Trophoblast cell (in vitro differentiated cells and primary cell): ENCODE data around the gene REEP1.
A peak's percentile ranks its signal among the peaks of the same experiment; 100 is the strongest.

ENCODE experiments used
- DNase-seq, 2 donors: peaks; one replicate each; pipeline ENCODE4 v3.0.0-alpha.2; 2016
- H2AFZ ChIP-seq: 2 replicates; pipeline ENCODE4 v1.6.1; 2013; ENCODE audit warnings: low read length, moderate library complexity, mild to moderate bottlenecking; ENCODE audit not compliant: insufficient read depth, poor library complexity
- H2AK5ac ChIP-seq: 2 replicates; pipeline ENCODE4 v1.6.1; 2013; ENCODE audit warnings: mild to moderate bottlenecking, low read length
- H2BK120ac ChIP-seq: 2 replicates; pipeline ENCODE4 v1.6.1; 2013; ENCODE audit warnings: low read length, mild to moderate bottlenecking, moderate library complexity; ENCODE audit not compliant: insufficient read depth, poor library complexity
- H2BK12ac ChIP-seq: 2 replicates; pipeline ENCODE4 v1.6.1; 2013; ENCODE audit warnings: mild to moderate bottlenecking, low read length, moderate library complexity
- H2BK5ac ChIP-seq: 2 replicates; pipeline ENCODE4 v1.6.1; 2013; ENCODE audit warnings: low read length, low read depth, moderate library complexity, mild to moderate bottlenecking; ENCODE audit not compliant: poor library complexity
- H3K14ac ChIP-seq: 2 replicates; pipeline ENCODE4 v1.6.1; 2013; ENCODE audit warnings: mild to moderate bottlenecking, low read length
- H3K18ac ChIP-seq: 2 replicates; pipeline ENCODE4 v1.6.1; 2013; ENCODE audit warnings: mild to moderate bottlenecking, low read length
- H3K23ac ChIP-seq: 2 replicates; pipeline ENCODE4 v1.6.1; 2013; ENCODE audit warnings: low read length
- H3K27ac ChIP-seq: 2 replicates; pipeline ENCODE4 v1.5.1; 2013; ENCODE audit warnings: low read depth, mild to moderate bottlenecking, inconsistent platforms, low read length, moderate library complexity
- H3K27me3 ChIP-seq: 2 replicates; pipeline ENCODE4 v1.6.1; 2013; ENCODE audit warnings: inconsistent platforms, mild to moderate bottlenecking, low read length, moderate library complexity; ENCODE audit not compliant: insufficient read depth
- H3K36me3 ChIP-seq, 2 experiments: 1 replicate in 1 of 2; 2 replicates in 1 of 2; pipeline ENCODE4 v1.6.1; 2013; ENCODE audit warnings: low read length in 2 of 2, mild to moderate bottlenecking in 2 of 2, moderate library complexity in 1 of 2; ENCODE audit not compliant: insufficient read depth in 2 of 2, control insufficient read depth in 1 of 2
- H3K4ac ChIP-seq: 2 replicates; pipeline ENCODE4 v1.6.1; 2013; ENCODE audit warnings: low read depth, mild to moderate bottlenecking, low read length, moderate library complexity
- H3K4me1 ChIP-seq, 2 experiments: 1 replicate in 1 of 2; 2 replicates in 1 of 2; pipeline ENCODE4 v1.6.1; 2013; ENCODE audit warnings: low read length in 2 of 2, mild to moderate bottlenecking in 2 of 2, moderate library complexity in 1 of 2; ENCODE audit not compliant: insufficient read depth in 2 of 2, control insufficient read depth in 1 of 2
- H3K4me2 ChIP-seq: 2 replicates; pipeline ENCODE4 v1.6.1; 2013; ENCODE audit warnings: inconsistent platforms, mild to moderate bottlenecking, low read length, moderate library complexity
- H3K4me3 ChIP-seq: 2 replicates; pipeline ENCODE4 v1.5.1; 2013; ENCODE audit warnings: mild to moderate bottlenecking, low read depth, low read length, inconsistent platforms
- H3K79me1 ChIP-seq: one replicate; pipeline ENCODE4 v1.6.1; 2013; ENCODE audit warnings: low read length
- H3K79me2 ChIP-seq: 2 replicates; pipeline ENCODE4 v1.6.1; 2013; ENCODE audit warnings: low read length, mild to moderate bottlenecking; ENCODE audit not compliant: control insufficient read depth, insufficient read depth, poor library complexity
- H3K9ac ChIP-seq: 2 replicates; pipeline ENCODE4 v1.6.1; 2013; ENCODE audit warnings: mild to moderate bottlenecking, low read length
- H3K9me3 ChIP-seq: 2 replicates; pipeline ENCODE4 v1.6.1; 2013; ENCODE audit warnings: low read depth, mild to moderate bottlenecking, control low read depth, inconsistent platforms, low read length; ENCODE audit not compliant: insufficient read depth
- H4K12ac ChIP-seq: 2 replicates; pipeline ENCODE4 v1.6.1; 2013; ENCODE audit warnings: low read depth, mild to moderate bottlenecking, low read length, moderate library complexity
- H4K8ac ChIP-seq: 2 replicates; pipeline ENCODE4 v1.6.1; 2013; ENCODE audit warnings: low read depth, mild to moderate bottlenecking, low read length, moderate library complexity
- H4K91ac ChIP-seq: one replicate; pipeline ENCODE4 v1.6.1; 2013; ENCODE audit warnings: low read depth, mild to moderate bottlenecking, low read length, moderate library complexity
- WGBS: extraction: QIAGEN DNeasy Blood & Tissue Kit; methylation state at CpG from one replicate; pipeline ENCODE4 v1.1.7; 2013; ENCODE audit warnings: missing lambda C conversion rate; ENCODE audit not compliant: insufficient read length, insufficient coverage; ENCODE audit errors: extremely low coverage; 5-methylcytosine and 5-hydroxymethylcytosine counted together

The REEP1 gene

DNA sequence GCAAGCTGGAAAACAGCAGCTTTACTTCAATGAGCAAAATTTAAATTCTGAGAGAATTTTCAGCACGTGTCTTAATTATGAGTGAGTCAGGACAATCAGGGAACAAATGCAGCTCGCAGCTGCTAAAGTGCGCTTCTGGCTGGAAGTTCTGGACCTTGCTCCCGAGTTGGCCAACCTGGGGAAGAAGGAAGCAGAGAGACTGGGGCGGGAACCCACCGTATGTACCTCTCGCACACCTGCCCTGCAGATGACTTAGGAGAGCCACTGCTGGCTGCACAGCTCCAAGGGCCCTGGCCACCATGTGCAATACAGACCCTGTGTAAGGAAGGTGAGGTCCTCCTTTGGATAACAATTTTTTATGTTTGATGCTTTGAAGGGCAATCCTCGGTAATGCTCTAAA, 42.4 kb downstream of the REEP1 start:
- no peak overlapping the region for H3K4me2 ChIP-seq
- H2BK12ac ChIP-seq, result no peak overlapping the region
- H3K79me2 ChIP-seq, result no peaks in the 10 kb centered on the region
- H4K91ac ChIP-seq, result no peak overlapping the region
- no peak overlapping the region for H3K18ac ChIP-seq
- peaks cover 4 to 9% of the 10 kb centered on the region in 2 experiments for H3K4me1 ChIP-seq
- H3K27ac ChIP-seq, result no peak overlapping the region
- no peaks in the 10 kb centered on the region for H3K27me3 ChIP-seq
- H2BK120ac ChIP-seq, result no peak overlapping the region
- peaks cover 2% of the 10 kb centered on the region for H3K9me3 ChIP-seq
- H3K23ac ChIP-seq, result no peak overlapping the region
- no peaks in the 10 kb centered on the region for H3K79me1 ChIP-seq
- no peak overlapping the region for H4K12ac ChIP-seq
- no CpG with 5 or more reads among the region's 8 CpGs for WGBS
- no peak overlapping the region for H2AFZ ChIP-seq
- H3K9ac ChIP-seq, result no peak overlapping the region
- H3K36me3 ChIP-seq, result no peaks in the 10 kb centered on the region
- H2BK5ac ChIP-seq, result no peak overlapping the region
- no peak overlapping the region for H2AK5ac ChIP-seq
- no peak overlapping the region for H3K4me3 ChIP-seq
- no peak for DNase-seq
- no peak overlapping the region for H3K14ac ChIP-seq
- no peak overlapping the region for H3K4ac ChIP-seq
- H4K8ac ChIP-seq, result no peak overlapping the region

DNA sequence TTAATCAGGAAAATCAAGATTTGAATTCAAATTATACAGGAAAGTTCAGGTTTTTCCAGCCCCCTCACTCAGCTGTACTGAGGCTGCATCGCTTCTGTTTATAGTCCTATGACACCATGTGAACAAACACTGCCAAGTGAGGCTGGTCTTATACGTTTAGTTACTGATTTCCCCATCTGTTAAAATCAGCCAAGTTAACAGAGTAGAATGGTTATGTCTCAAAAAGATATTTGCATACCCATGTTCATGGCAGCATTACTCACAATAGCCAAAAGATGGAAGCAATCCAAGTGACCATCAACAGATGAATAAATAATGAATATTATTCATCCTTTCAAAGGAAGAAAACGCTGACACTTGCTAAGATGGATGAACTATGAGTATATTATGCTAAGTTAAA, 43.8 kb downstream of the REEP1 start:
- Histone ChIP-seq H4K12ac (no peak overlapping the region), H3K23ac (no peak overlapping the region), H3K4ac (no peak overlapping the region), H2AFZ (no peak overlapping the region), H3K4me2 (no peak overlapping the region), H4K91ac (no peak overlapping the region), H3K9ac (no peak overlapping the region), H3K4me1 (peaks cover 4 to 9% of the 10 kb centered on the region in 2 experiments), H3K27me3 (no peaks in the 10 kb centered on the region), H2BK5ac (no peak overlapping the region), H2BK12ac (no peak overlapping the region), H3K4me3 (no peak overlapping the region), H3K79me1 (no peaks in the 10 kb centered on the region), H3K79me2 (no peaks in the 10 kb centered on the region), H2AK5ac (no peak overlapping the region), H3K27ac (no peak overlapping the region), H3K18ac (no peak overlapping the region), H3K36me3 (no peaks in the 10 kb centered on the region), H2BK120ac (no peak overlapping the region), H3K9me3 (peaks cover 2% of the 10 kb centered on the region), H3K14ac (no peak overlapping the region), H4K8ac (no peak overlapping the region)
- DNase-seq, result no peak
- WGBS, result no CpG with 5 or more reads among the region's 3 CpGs

DNA sequence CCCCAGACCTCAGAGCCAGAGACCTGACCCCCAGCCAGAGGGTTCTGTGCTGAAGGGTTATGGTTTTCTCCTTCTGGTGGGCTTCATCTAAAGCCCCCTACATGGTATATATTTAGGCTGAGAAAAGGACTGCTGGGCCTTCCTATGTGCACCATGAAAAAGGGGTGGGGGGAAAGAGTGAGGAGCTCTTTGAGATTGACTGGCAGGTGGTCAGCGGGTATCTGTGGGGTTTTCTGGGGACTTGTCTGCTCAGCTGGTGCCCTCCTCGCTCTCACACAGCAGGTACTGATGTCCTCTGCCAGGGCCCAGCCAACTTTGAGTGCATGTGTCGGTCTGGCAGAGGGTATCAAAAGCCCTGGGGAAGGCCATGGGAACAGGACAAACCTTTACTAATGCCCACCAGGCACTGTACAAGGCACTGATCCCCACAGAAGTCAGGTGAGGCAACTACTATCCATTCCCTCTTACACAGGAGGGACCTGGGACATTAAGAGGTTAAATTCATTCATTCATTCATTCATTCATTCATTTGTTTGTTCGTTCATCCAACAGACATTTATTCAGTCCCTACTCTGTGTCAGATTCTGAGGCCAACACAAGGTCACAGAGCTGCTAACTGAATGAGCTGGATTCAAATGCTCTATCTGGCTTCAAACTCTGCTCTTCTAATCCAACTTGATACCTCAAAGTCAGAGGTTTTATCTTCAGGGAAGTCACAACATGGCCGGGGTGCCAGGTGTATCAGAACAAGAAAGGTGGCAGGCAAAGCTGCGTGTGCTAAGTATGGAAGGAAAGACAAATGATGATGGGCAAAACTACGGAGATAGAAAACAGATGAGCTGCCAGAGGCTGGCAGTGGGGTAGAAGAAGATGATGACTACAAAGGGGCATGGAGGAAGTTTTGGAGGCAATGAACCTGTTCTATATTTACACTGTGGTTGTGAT, 44.6 kb downstream of the REEP1 start:
- H3K4ac ChIP-seq, result no peak overlapping the region
- no peak overlapping the region for H3K27ac ChIP-seq
- H4K12ac ChIP-seq, result no peak overlapping the region
- DNase-seq, result no peak
- H3K36me3 ChIP-seq, result no peaks in the 10 kb centered on the region
- H3K9me3 ChIP-seq, result no peaks in the 10 kb centered on the region
- H2AK5ac ChIP-seq, result no peak overlapping the region
- peak overlapping the region; percentile 25 for H3K23ac ChIP-seq
- H3K27me3 ChIP-seq, result no peaks in the 10 kb centered on the region
- no peak overlapping the region for H3K18ac ChIP-seq
- H3K9ac ChIP-seq, result no peak overlapping the region
- H2BK5ac ChIP-seq, result no peak overlapping the region
- no peak overlapping the region for H4K8ac ChIP-seq
- H2BK12ac ChIP-seq, result no peak overlapping the region
- peaks cover 4 to 9% of the 10 kb centered on the region in 2 experiments for H3K4me1 ChIP-seq
- H2BK120ac ChIP-seq, result no peak overlapping the region
- no peaks in the 10 kb centered on the region for H3K79me2 ChIP-seq
- H3K14ac ChIP-seq, result no peak overlapping the region
- no peak overlapping the region for H4K91ac ChIP-seq
- WGBS, result no CpG with 5 or more reads among the region's 7 CpGs
- H3K4me2 ChIP-seq, result no peak overlapping the region
- no peak overlapping the region for H2AFZ ChIP-seq
- H3K4me3 ChIP-seq, result no peak overlapping the region
- no peaks in the 10 kb centered on the region for H3K79me1 ChIP-seq

DNA sequence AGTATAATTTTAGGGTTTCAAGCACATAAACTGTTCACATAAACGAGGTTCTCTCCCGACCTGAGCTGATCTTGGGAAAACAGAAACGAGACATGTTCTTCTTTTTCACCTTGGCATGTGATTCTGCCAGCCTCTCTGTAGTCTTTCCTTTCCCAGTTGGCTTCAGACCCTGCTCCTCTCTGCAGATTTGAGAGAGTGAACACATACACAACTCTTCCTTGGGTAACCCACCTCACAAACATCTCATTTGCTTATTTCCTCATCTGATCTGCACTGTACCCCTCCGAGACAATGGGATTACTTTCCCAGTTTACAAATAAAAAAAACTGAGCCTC, 46.1 kb downstream of the REEP1 start:
- Histone ChIP-seq H3K4ac (no peak overlapping the region), H3K9me3 (no peaks in the 10 kb centered on the region), H2BK120ac (no peak overlapping the region), H3K27me3 (no peaks in the 10 kb centered on the region), H4K12ac (no peak overlapping the region), H3K4me2 (no peak overlapping the region), H4K91ac (peak overlapping the region; percentile 8), H3K79me2 (no peaks in the 10 kb centered on the region), H3K4me3 (no peak overlapping the region), H3K4me1 (peaks cover 4 to 9% of the 10 kb centered on the region in 2 experiments), H3K27ac (no peak overlapping the region), H3K9ac (no peak overlapping the region), H4K8ac (no peak overlapping the region), H2BK5ac (no peak overlapping the region), H3K18ac (no peak overlapping the region), H2BK12ac (no peak overlapping the region), H3K79me1 (no peaks in the 10 kb centered on the region), H3K36me3 (no peaks in the 10 kb centered on the region), H2AK5ac (no peak overlapping the region), H3K23ac (no peak overlapping the region), H3K14ac (no peak overlapping the region), H2AFZ (no peak overlapping the region)
- WGBS, result no CpG with 5 or more reads among the region's 4 CpGs
- DNase-seq, result no peak
